Measurements from ENCODE around the gene KIF23. TPM values are rescaled to one million over a fixed set of nuclear protein-coding genes. Genes with fewer than 3 reads are reported as not detected.

The KIF23 gene
- total and polyA plus RNA-seq, 2 donors (not counting 1 experiment from before 2014, with no cell fraction given): 16.5 to 19.4 TPM

GRCh38 chr15:69468241-69469121 is 54.3 kb downstream of the KIF23 start:
- Histone ChIP-seq H2AFZ (ENCODE audit: low read length) (no peak overlapping the region), H3K9me3 (ENCODE audit: control insufficient read depth, insufficient read depth, low read depth, low read length) (no peaks in the 10 kb centered on the region), H3K27me3 (ENCODE audit: control insufficient read depth, insufficient read depth, low read length) (peaks cover 2% of the 10 kb centered on the region), H3K36me3 (ENCODE audit: control insufficient read depth, insufficient read depth, low read length) (no peaks in the 10 kb centered on the region), H4K20me1 (ENCODE audit: control insufficient read depth, extremely low read depth, insufficient read depth, low read length) (no peaks in the 10 kb centered on the region), H3K4me1 (ENCODE audit: control insufficient read depth, extremely low read depth, insufficient read depth, low read length) (no peaks in the 10 kb centered on the region), H3K4me3 (replicated peaks in 1 of 4; ENCODE audit: control extremely low read depth in 1 of 4, insufficient read depth in 1 of 4, low read depth in 3 of 4, low read length in 4 of 4) (no peak overlapping the region), H3K9ac (ENCODE audit: insufficient read depth, low read length) (no peak overlapping the region), H3K27ac (ENCODE audit: insufficient read depth, low read length) (no peak overlapping the region), H3K79me2 (ENCODE audit: control insufficient read depth, insufficient read depth, low read length) (no peaks in the 10 kb centered on the region), H3K4me2 (ENCODE audit: extremely low read depth, insufficient read depth, low read length) (peak overlapping the region; percentile 20)
- DNase-seq (ENCODE audit: low read depth in 2 of 2): peak in 1 of 2 donors; percentile 92
- TF ChIP-seq CTCF (conservative IDR thresholded peaks at IDR 0.05 in 1 of 2, IDR thresholded peaks at IDR 0.05 in 1 of 2; ENCODE audit: low read depth in 1 of 2, low read length in 2 of 2): no peak
- TF ChIP-seq EZH2 (IDR thresholded peaks at IDR 0.05; ENCODE audit: low read length, missing control alignments): no peak

GRCh38 chr15:69469467-69470201 is 55.5 kb downstream of the KIF23 start:
- Histone ChIP-seq H3K79me2 (ENCODE audit: control insufficient read depth, insufficient read depth, low read length) (no peaks in the 10 kb centered on the region), H3K27me3 (ENCODE audit: control insufficient read depth, insufficient read depth, low read length) (peaks cover 2% of the 10 kb centered on the region), H3K4me1 (ENCODE audit: control insufficient read depth, extremely low read depth, insufficient read depth, low read length) (no peaks in the 10 kb centered on the region), H3K27ac (ENCODE audit: insufficient read depth, low read length) (no peak overlapping the region), H2AFZ (ENCODE audit: low read length) (no peak overlapping the region), H3K9ac (ENCODE audit: insufficient read depth, low read length) (no peak overlapping the region), H3K4me3 (replicated peaks in 1 of 4; ENCODE audit: control extremely low read depth in 1 of 4, insufficient read depth in 1 of 4, low read depth in 3 of 4, low read length in 4 of 4) (no peak overlapping the region), H3K9me3 (ENCODE audit: control insufficient read depth, insufficient read depth, low read depth, low read length) (no peaks in the 10 kb centered on the region), H4K20me1 (ENCODE audit: control insufficient read depth, extremely low read depth, insufficient read depth, low read length) (no peaks in the 10 kb centered on the region), H3K4me2 (ENCODE audit: extremely low read depth, insufficient read depth, low read length) (no peak overlapping the region), H3K36me3 (ENCODE audit: control insufficient read depth, insufficient read depth, low read length) (no peaks in the 10 kb centered on the region)
- DNase-seq (ENCODE audit: low read depth in 2 of 2): peak in 1 of 2 donors; percentile 65
- TF ChIP-seq EZH2 (IDR thresholded peaks at IDR 0.05; ENCODE audit: low read length, missing control alignments) (no peak), CTCF (conservative IDR thresholded peaks at IDR 0.05 in 1 of 2, IDR thresholded peaks at IDR 0.05 in 1 of 2; ENCODE audit: low read depth in 1 of 2, low read length in 2 of 2) (no peak)

GRCh38 chr15:69472046-69472445 is 57.9 kb downstream of the KIF23 start:
- Histone ChIP-seq H3K4me3 (replicated peaks in 1 of 4; ENCODE audit: control extremely low read depth in 1 of 4, insufficient read depth in 1 of 4, low read depth in 3 of 4, low read length in 4 of 4) (no peak overlapping the region), H3K4me1 (ENCODE audit: control insufficient read depth, extremely low read depth, insufficient read depth, low read length) (no peaks in the 10 kb centered on the region), H3K9me3 (ENCODE audit: control insufficient read depth, insufficient read depth, low read depth, low read length) (no peaks in the 10 kb centered on the region), H3K4me2 (ENCODE audit: extremely low read depth, insufficient read depth, low read length) (no peak overlapping the region), H3K27me3 (ENCODE audit: control insufficient read depth, insufficient read depth, low read length) (peaks cover 2% of the 10 kb centered on the region), H2AFZ (ENCODE audit: low read length) (no peak overlapping the region), H3K36me3 (ENCODE audit: control insufficient read depth, insufficient read depth, low read length) (no peaks in the 10 kb centered on the region), H3K9ac (ENCODE audit: insufficient read depth, low read length) (no peak overlapping the region), H3K79me2 (ENCODE audit: control insufficient read depth, insufficient read depth, low read length) (no peaks in the 10 kb centered on the region), H4K20me1 (ENCODE audit: control insufficient read depth, extremely low read depth, insufficient read depth, low read length) (no peaks in the 10 kb centered on the region), H3K27ac (ENCODE audit: insufficient read depth, low read length) (no peak overlapping the region)
- TF ChIP-seq EZH2 (IDR thresholded peaks at IDR 0.05; ENCODE audit: low read length, missing control alignments): no peak
- no peak for TF ChIP-seq CTCF (conservative IDR thresholded peaks at IDR 0.05 in 1 of 2, IDR thresholded peaks at IDR 0.05 in 1 of 2; ENCODE audit: low read depth in 1 of 2, low read length in 2 of 2)
- DNase-seq (ENCODE audit: low read depth in 2 of 2): no peak

Measured in fibroblast of lung (primary cell).